SJSA1 (cell line): Measurements from ENCODE around the gene NT5E. TPM values are rescaled to one million over a fixed set of nuclear protein-coding genes. Genes with fewer than 3 reads are reported as not detected.

Source experiments
- DNase-seq, 2 experiments: peaks; one replicate each; pipeline ENCODE4 v3.0.0-alpha.2; 2015 to 2020; ENCODE audit warnings: low spot score in 2 of 2, low read depth in 1 of 2
- H3K27ac ChIP-seq: fragments of 250-450 bp; sonication (Bioruptor Pico); 2 replicates; pipeline ENCODE4 v1.5.1; 2020; ENCODE audit warnings: mild to moderate bottlenecking, moderate library complexity
- H3K27me3 ChIP-seq: fragments of 250-450 bp; sonication (Bioruptor Pico); replicated peaks from 2 replicates; pipeline ENCODE4 v1.5.1; 2020; ENCODE audit warnings: mild to moderate bottlenecking, moderate library complexity
- H3K36me3 ChIP-seq: fragments of 250-450 bp; sonication (Bioruptor Pico); 2 replicates; pipeline ENCODE4 v1.5.1; 2020; ENCODE audit warnings: mild to moderate bottlenecking
- H3K4me1 ChIP-seq: fragments of 250-450 bp; sonication (Bioruptor Pico); replicated peaks from 2 replicates; pipeline ENCODE4 v1.6.1; 2021; ENCODE audit warnings: mild to moderate bottlenecking
- H3K4me3 ChIP-seq: fragments of 250-450 bp; sonication (Bioruptor Pico); 2 replicates; pipeline ENCODE4 v1.5.1; 2020; ENCODE audit warnings: mild to moderate bottlenecking
- H3K9me3 ChIP-seq: fragments of 250-450 bp; sonication (Bioruptor Pico); replicated peaks from 2 replicates; pipeline ENCODE4 v1.5.1; 2020; ENCODE audit warnings: mild to moderate bottlenecking
- total RNA-seq: library from RNA; depleted of rRNA; stranded (reverse); fragments of >200 nt; shearing (Covaris generic); gene quantifications from 2 replicates; pipeline ENCODE4 v1.2.3, GENCODE V29; 2014

Gene NT5E
- total RNA-seq, 1 experiment from 2014 or later = 51.2 TPM

- H3K9me3 ChIP-seq = no peaks in the 10 kb centered on the region
- H3K27me3 ChIP-seq = no peaks in the 10 kb centered on the region
- H3K36me3 ChIP-seq = no peaks in the 10 kb centered on the region
- no peak overlapping the region for H3K27ac ChIP-seq
- DNase-seq = no peak
- no peak overlapping the region for H3K4me3 ChIP-seq
- peaks cover 25% of the 10 kb centered on the region for H3K4me1 ChIP-seq
Observed at GRCh38 chr6:85412911-85413430, 36.9 kb upstream of the NT5E start.

GRCh38 chr6:85416049-85416448, 33.8 kb upstream of the NT5E start:
- no peak overlapping the region for H3K4me3 ChIP-seq
- H3K4me1 ChIP-seq = peaks cover 54% of the 10 kb centered on the region
- H3K9me3 ChIP-seq = no peaks in the 10 kb centered on the region
- DNase-seq = peak in 1 of 2 experiments; percentile 34
- no peaks in the 10 kb centered on the region for H3K27me3 ChIP-seq
- no peaks in the 10 kb centered on the region for H3K36me3 ChIP-seq
- no peak overlapping the region; the same call in 1 of the 2 replicates for H3K27ac ChIP-seq

GRCh38 chr6:85416766-85417165, 33.1 kb upstream of the NT5E start:
- Histone ChIP-seq H3K27me3 (no peaks in the 10 kb centered on the region), H3K36me3 (no peaks in the 10 kb centered on the region), H3K9me3 (no peaks in the 10 kb centered on the region), H3K4me1 (peaks cover 61% of the 10 kb centered on the region), H3K4me3 (no peak overlapping the region), H3K27ac (no peak overlapping the region)
- DNase-seq = no peak

- H3K9me3 ChIP-seq = no peaks in the 10 kb centered on the region
- H3K27me3 ChIP-seq = no peaks in the 10 kb centered on the region
- no peaks in the 10 kb centered on the region for H3K36me3 ChIP-seq
- H3K27ac ChIP-seq = no peak overlapping the region
- H3K4me1 ChIP-seq = peaks cover 66% of the 10 kb centered on the region
- DNase-seq = no peak
- no peak overlapping the region for H3K4me3 ChIP-seq
Observed at GRCh38 chr6:85417336-85417735, 32.5 kb upstream of the NT5E start.

- no peak overlapping the region for H3K27ac ChIP-seq
- H3K4me1 ChIP-seq = peaks cover 73% of the 10 kb centered on the region
- H3K27me3 ChIP-seq = no peaks in the 10 kb centered on the region
- H3K36me3 ChIP-seq = no peaks in the 10 kb centered on the region
- no peak overlapping the region for H3K4me3 ChIP-seq
- H3K9me3 ChIP-seq = no peaks in the 10 kb centered on the region
- DNase-seq = peak in 1 of 2 experiments; percentile 63
Observed at GRCh38 chr6:85418059-85418458, 31.8 kb upstream of the NT5E start.

GRCh38 chr6:85419046-85419759, 30.7 kb upstream of the NT5E start:
- no peaks in the 10 kb centered on the region for H3K9me3 ChIP-seq
- H3K27ac ChIP-seq = no peak overlapping the region
- peaks cover 73% of the 10 kb centered on the region for H3K4me1 ChIP-seq
- no peaks in the 10 kb centered on the region for H3K27me3 ChIP-seq
- H3K4me3 ChIP-seq = no peak overlapping the region
- no peaks in the 10 kb centered on the region for H3K36me3 ChIP-seq
- DNase-seq = no peak

GRCh38 chr6:85420551-85420950, 29.3 kb upstream of the NT5E start:
- no peak for DNase-seq
- peaks cover 5% of the 10 kb centered on the region; the same call in 1 of the 2 replicates for H3K9me3 ChIP-seq
- peaks cover 69% of the 10 kb centered on the region for H3K4me1 ChIP-seq
- H3K27ac ChIP-seq = no peak overlapping the region
- H3K4me3 ChIP-seq = no peak overlapping the region
- no peaks in the 10 kb centered on the region for H3K36me3 ChIP-seq
- no peaks in the 10 kb centered on the region for H3K27me3 ChIP-seq

GRCh38 chr6:85421181-85421580, 28.7 kb upstream of the NT5E start:
- H3K36me3 ChIP-seq = no peaks in the 10 kb centered on the region
- peaks cover 5% of the 10 kb centered on the region; the same call in 1 of the 2 replicates for H3K9me3 ChIP-seq
- H3K27me3 ChIP-seq = no peaks in the 10 kb centered on the region
- H3K4me3 ChIP-seq = no peak overlapping the region
- peaks cover 63% of the 10 kb centered on the region for H3K4me1 ChIP-seq
- DNase-seq = peak in 1 of 2 experiments; percentile 26
- H3K27ac ChIP-seq = 0 out of 2 replicates have a peak overlapping the region, but pooled peaks have one; percentile 34

GRCh38 chr6:85421972-85422371, 27.9 kb upstream of the NT5E start:
- Histone ChIP-seq H3K9me3 (peaks cover 13% of the 10 kb centered on the region), H3K27me3 (no peaks in the 10 kb centered on the region), H3K4me3 (no peak overlapping the region), H3K4me1 (peaks cover 55% of the 10 kb centered on the region), H3K36me3 (no peaks in the 10 kb centered on the region), H3K27ac (peak overlapping the region; percentile 34; the same call in 1 of the 2 replicates)
- DNase-seq = peak in 1 of 2 experiments; percentile 39

GRCh38 chr6:85422996-85423395, 26.9 kb upstream of the NT5E start:
- peaks cover 47% of the 10 kb centered on the region for H3K4me1 ChIP-seq
- no peak overlapping the region for H3K4me3 ChIP-seq
- no peak overlapping the region for H3K27ac ChIP-seq
- peaks cover 13% of the 10 kb centered on the region for H3K9me3 ChIP-seq
- H3K36me3 ChIP-seq = no peaks in the 10 kb centered on the region
- no peaks in the 10 kb centered on the region for H3K27me3 ChIP-seq
- no peak for DNase-seq

GRCh38 chr6:85424981-85425380, 24.9 kb upstream of the NT5E start:
- no peak overlapping the region for H3K27ac ChIP-seq
- H3K9me3 ChIP-seq = peaks cover 13% of the 10 kb centered on the region
- H3K4me3 ChIP-seq = no peak overlapping the region
- H3K27me3 ChIP-seq = no peaks in the 10 kb centered on the region
- peaks cover 30% of the 10 kb centered on the region for H3K4me1 ChIP-seq
- H3K36me3 ChIP-seq = no peaks in the 10 kb centered on the region
- DNase-seq = no peak

GRCh38 chr6:85425997-85426396, 23.9 kb upstream of the NT5E start:
- H3K36me3 ChIP-seq = no peaks in the 10 kb centered on the region
- peaks cover 13% of the 10 kb centered on the region for H3K9me3 ChIP-seq
- H3K27ac ChIP-seq = no peak overlapping the region
- peaks cover 20% of the 10 kb centered on the region for H3K4me1 ChIP-seq
- DNase-seq = no peak
- H3K27me3 ChIP-seq = no peaks in the 10 kb centered on the region
- no peak overlapping the region for H3K4me3 ChIP-seq

GRCh38 chr6:85428486-85428885, 21.4 kb upstream of the NT5E start:
- DNase-seq = no peak
- Histone ChIP-seq H3K27me3 (no peaks in the 10 kb centered on the region), H3K36me3 (no peaks in the 10 kb centered on the region), H3K4me3 (no peak overlapping the region), H3K4me1 (no peaks in the 10 kb centered on the region), H3K9me3 (peaks cover 13% of the 10 kb centered on the region), H3K27ac (no peak overlapping the region)

- no peak for DNase-seq
Observed at GRCh38 chr6:85429346-85429745, 20.5 kb upstream of the NT5E start.

More at GRCh38 chr6:85429346-85429745, 20.5 kb upstream of the NT5E start:
- Histone ChIP-seq H3K9me3 (peaks cover 13% of the 10 kb centered on the region), H3K27me3 (no peaks in the 10 kb centered on the region), H3K4me1 (no peaks in the 10 kb centered on the region), H3K4me3 (no peak overlapping the region), H3K27ac (no peak overlapping the region), H3K36me3 (no peaks in the 10 kb centered on the region)
